H1 (cell line): ENCODE measurements around the gene EBF3. TPM values are rescaled to one million over a fixed set of nuclear protein-coding genes. Genes with fewer than 3 reads are reported as not detected.

ENCODE experiments used
- BACH1 ChIP-seq: IDR thresholded peaks from 2 replicates; pipeline ENCODE4 v1.6.1; 2012; ENCODE audit warnings: low read length, improper control_type of control experiment
- BCL11A ChIP-seq, 2 experiments: IDR thresholded peaks; one replicate each; pipeline ENCODE4 v1.6.1; 2011; ENCODE audit warnings: low read depth in 2 of 2, low read length in 2 of 2, mild to moderate bottlenecking in 2 of 2
- BRCA1 ChIP-seq: IDR thresholded peaks from 2 replicates; pipeline ENCODE4 v1.6.1; 2012; ENCODE audit warnings: low read depth, low read length, improper control_type of control experiment
- CHD2 ChIP-seq: IDR thresholded peaks from 2 replicates; pipeline ENCODE4 v1.6.1; 2012; ENCODE audit warnings: low read length, improper control_type of control experiment
- CHD7 ChIP-seq: fragments of 300-600 bp; sonication (generic); IDR thresholded peaks from 2 replicates; pipeline ENCODE4 v1.7.1; 2012; ENCODE audit warnings: low read length, moderate library complexity, mild to moderate bottlenecking, inconsistent platforms; ENCODE audit not compliant: insufficient replicate concordance
- MAFK ChIP-seq: IDR thresholded peaks from 2 replicates; pipeline ENCODE4 v1.6.1; 2012; ENCODE audit warnings: low read depth, mild to moderate bottlenecking, improper control_type of control experiment, low read length
- RBBP5 ChIP-seq: IDR thresholded peaks from 2 replicates; pipeline ENCODE4 v1.7.1; 2012; ENCODE audit warnings: low read depth, mild to moderate bottlenecking, inconsistent platforms, low read length, moderate library complexity, borderline replicate concordance
- TAF1 ChIP-seq: IDR thresholded peaks from 2 replicates; pipeline ENCODE4 v1.6.1; 2011; ENCODE audit warnings: mild to moderate bottlenecking, low read depth, low read length
- polyA plus RNA-seq, 7 experiments: library from polyadenylated mRNA; depleted of rRNA in 3 of 7; stranded (reverse) in 5 of 7; unstranded in 2 of 7; fragments of >200 nt in 5 of 7; fragments of 200-250 nt in 2 of 7; gene quantifications; 1 replicate in 5 of 7; 2 replicates in 1 of 7; 4 replicates in 1 of 7; pipeline versions ENCODE4 v1.2.1 to v1.2.3, GENCODE V29; 2011 to 2013; ENCODE audit warnings: missing spikeins in 2 of 7, mixed read lengths in 2 of 7
- total RNA-seq: library from RNA; stranded (reverse); fragmentation: NEBNext Ultra II Directional; extraction: Animal tissue kit (Norgen Biotek cat#: 25700); gene quantifications from 2 replicates; pipeline ENCODE4 v1.2.1, GENCODE V29; 2021

The EBF3 gene
- total and polyA plus RNA-seq, 2 of the 8 experiments (the other 6 are each of a cell fraction or from before 2014, with no cell fraction given) = 0.08 to 0.26 TPM

- TF ChIP-seq CHD7 (no peak), RBBP5 (no peak), BACH1 (no peak), CHD2 (no peak), TAF1 (no peak), BCL11A (IDR thresholded peaks at IDR 0.05; ENCODE audit: low read depth in 2 of 2, low read length in 2 of 2) (no peak), BRCA1 (no peak), MAFK (no peak)
- TF ChIP-seq, all 59 proteins: peak for 0
Observed at GRCh38 chr10:129840196-129840590, 123.9 kb downstream of the EBF3 start (continued).
